Spleen (tissue), 11 donors: ENCODE data around the gene EXOC4. TPM values are rescaled to one million over a fixed set of nuclear protein-coding genes. Genes with fewer than 3 reads are reported as not detected.

ENCODE experiments used
- DNase-seq: peaks from one replicate; pipeline ENCODE4 v3.0.0-alpha.2; 2020
- H3K27ac ChIP-seq, 8 donors: fragments of 200-600 bp; sonication (generic) in 7 of 8; 1 replicate in 4 of 8; 2 replicates in 4 of 8; pipeline versions ENCODE4 v1.5.0 to v1.8.0; 2016 to 2021; ENCODE audit warnings: inconsistent platforms in 4 of 8, mild to moderate bottlenecking in 4 of 8, moderate library complexity in 1 of 8
- H3K27me3 ChIP-seq, 7 donors: fragments of 200-600 bp; sonication (generic) in 6 of 7; replicated peaks in 1 of 7; 1 replicate in 4 of 7; 2 replicates in 3 of 7; pipeline versions ENCODE4 v1.5.0 to v1.8.0; 2016 to 2021; ENCODE audit warnings: inconsistent platforms in 3 of 7, mild to moderate bottlenecking in 1 of 7
- H3K36me3 ChIP-seq, 6 donors: fragments of 200-600 bp; sonication (generic) in 5 of 6; 1 replicate in 4 of 6; 2 replicates in 2 of 6; pipeline versions ENCODE4 v1.5.0 to v1.8.0; 2016 to 2021; ENCODE audit warnings: inconsistent platforms in 2 of 6
- H3K4me1 ChIP-seq, 6 donors: fragments of 200-600 bp; sonication (generic) in 5 of 6; 1 replicate in 3 of 6; 2 replicates in 3 of 6; pipeline versions ENCODE4 v1.5.0 to v1.8.0; 2016 to 2021; ENCODE audit warnings: inconsistent platforms in 3 of 6
- H3K4me3 ChIP-seq, 8 donors: fragments of 200-600 bp; sonication (generic) in 7 of 8; 1 replicate in 4 of 8; 2 replicates in 4 of 8; pipeline versions ENCODE4 v1.5.0 to v1.8.0; 2016 to 2021; ENCODE audit warnings: inconsistent platforms in 4 of 8, mild to moderate bottlenecking in 4 of 8, moderate library complexity in 2 of 8
- H3K9me3 ChIP-seq, 8 donors: fragments of 200-600 bp; sonication (generic) in 7 of 8; 1 replicate in 4 of 8; 2 replicates in 4 of 8; pipeline versions ENCODE4 v1.5.0 to v1.8.0; 2016 to 2021; ENCODE audit warnings: inconsistent platforms in 4 of 8
- POLR2A ChIP-seq, 3 donors: fragments of 450-650 bp; IDR thresholded peaks; one replicate each; pipeline ENCODE4 v1.5.1; 2017; ENCODE audit warnings: antibody characterized with exemption in 3 of 3, mild to moderate bottlenecking in 1 of 3
- POLR2AphosphoS5 ChIP-seq, 3 donors: sonication (generic); formaldehyde crosslinking; IDR thresholded peaks; one replicate each; pipeline ENCODE4 v1.5.1; 2017; ENCODE audit warnings: antibody characterized with exemption in 3 of 3
- WGBS, 5 donors: extraction: QIAGEN DNeasy Blood & Tissue Kit in 3 of 5; methylation state at CpG; one replicate each; pipeline versions ENCODE4 v1.1.5 to v1.1.7; 2013 to 2018; 5-methylcytosine and 5-hydroxymethylcytosine counted together
- intact Hi-C: fragments of 100-400 bp; cut with DNase I; formaldehyde crosslinking; loops from one replicate; pipeline ENCODE4 v1.15.0; 2023; ENCODE audit warnings: low total_unique reads
- polyA plus RNA-seq, 3 donors: library from polyadenylated mRNA; stranded (reverse); fragments of 200-250 nt; gene quantifications; one replicate each; pipeline ENCODE4 v1.2.1, GENCODE V29; 2013
- total RNA-seq, 7 donors: library from RNA; depleted of rRNA in 3 of 7; stranded (reverse); fragments of >200 nt in 3 of 7; fragmentation: NEBNext Ultra II Directional in 4 of 7; extraction: Animal tissue kit (Norgen Biotek cat#: 25700) in 4 of 7; gene quantifications; one replicate each; pipeline versions ENCODE4 v1.1.0 to v1.2.1, GENCODE V29; 2016 to 2021
- TF ChIP-seq, protein P1 (sequence below), 11 experiments: fragments of 200-600 bp in 7 of 11; fragments of 450-650 bp in 4 of 11; sonication (generic) in 4 of 11; IDR thresholded peaks in 8 of 11; conservative IDR thresholded peaks in 3 of 11; 1 replicate in 7 of 11; 2 replicates in 4 of 11; pipeline versions ENCODE4 v1.4.0 to v1.8.0; 2016 to 2021; ENCODE audit warnings: antibody characterized with exemption in 11 of 11, inconsistent platforms in 4 of 11, mild to moderate bottlenecking in 1 of 11
- donor health status: healthy with polysubstance abuse.
- donor health status: DM: no; HTN: no; CAD: no; lungs with moderate emphysema.
- donor health status: DM: no; HTN: no; CAD: no.
- donor health status: Bipolar disorder and iron deficiency.
- donor health status: healthy.
- donor health status: DM: no; HTN: no; CAD: no.
- donor health status: DM: yes; HTN: yes; CAD: no.

EXOC4 gene
- total and polyA plus RNA-seq, 10 donors = 14.1 to 138 (median 102) TPM

DNA sequence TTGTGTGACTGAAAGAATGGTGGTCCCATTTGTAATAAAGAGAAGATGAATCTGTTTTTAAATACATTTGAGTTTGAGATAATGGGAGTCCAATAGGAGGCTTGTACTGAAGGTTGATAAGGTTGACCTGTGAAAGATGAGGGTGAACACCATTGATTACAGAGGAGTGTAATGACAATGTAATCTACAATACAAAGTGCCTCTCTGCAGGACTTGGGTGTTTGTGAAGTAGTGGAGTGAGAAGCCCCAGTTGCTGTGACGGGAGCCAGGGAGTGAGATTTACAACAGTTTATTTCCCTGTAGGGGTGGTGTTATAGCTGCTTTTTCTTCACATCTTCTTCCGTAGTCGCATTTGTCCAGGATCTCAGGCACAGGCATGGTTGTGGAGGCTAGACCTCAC is 189.9 kb downstream of the EXOC4 start:
- intact Hi-C loops = no loop called here
- WGBS, 5 donors = 95 to 100% (median 98%) methylated on average over 3 of the region's 3 CpGs
- Histone ChIP-seq H3K4me3 (no peak overlapping the region), H3K27me3 (no peaks in the 10 kb centered on the region), H3K9me3 (no peaks in the 10 kb centered on the region), H3K36me3 (no peaks in the 10 kb centered on the region), H3K27ac (no peak overlapping the region), H3K4me1 (no peaks in the 10 kb centered on the region)
- no peak for DNase-seq
- TF ChIP-seq, protein P1, sequence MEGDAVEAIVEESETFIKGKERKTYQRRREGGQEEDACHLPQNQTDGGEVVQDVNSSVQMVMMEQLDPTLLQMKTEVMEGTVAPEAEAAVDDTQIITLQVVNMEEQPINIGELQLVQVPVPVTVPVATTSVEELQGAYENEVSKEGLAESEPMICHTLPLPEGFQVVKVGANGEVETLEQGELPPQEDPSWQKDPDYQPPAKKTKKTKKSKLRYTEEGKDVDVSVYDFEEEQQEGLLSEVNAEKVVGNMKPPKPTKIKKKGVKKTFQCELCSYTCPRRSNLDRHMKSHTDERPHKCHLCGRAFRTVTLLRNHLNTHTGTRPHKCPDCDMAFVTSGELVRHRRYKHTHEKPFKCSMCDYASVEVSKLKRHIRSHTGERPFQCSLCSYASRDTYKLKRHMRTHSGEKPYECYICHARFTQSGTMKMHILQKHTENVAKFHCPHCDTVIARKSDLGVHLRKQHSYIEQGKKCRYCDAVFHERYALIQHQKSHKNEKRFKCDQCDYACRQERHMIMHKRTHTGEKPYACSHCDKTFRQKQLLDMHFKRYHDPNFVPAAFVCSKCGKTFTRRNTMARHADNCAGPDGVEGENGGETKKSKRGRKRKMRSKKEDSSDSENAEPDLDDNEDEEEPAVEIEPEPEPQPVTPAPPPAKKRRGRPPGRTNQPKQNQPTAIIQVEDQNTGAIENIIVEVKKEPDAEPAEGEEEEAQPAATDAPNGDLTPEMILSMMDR (IDR thresholded peaks at IDR 0.05 in 8 of 11, conservative IDR thresholded peaks at IDR 0.05 in 3 of 11) = no peak
- TF ChIP-seq POLR2AphosphoS5 (IDR thresholded peaks at IDR 0.05) (no peak), POLR2A (IDR thresholded peaks at IDR 0.05) (no peak)

- Histone ChIP-seq H3K27me3 (no peaks in the 10 kb centered on the region), H3K36me3 (no peaks in the 10 kb centered on the region), H3K27ac (no peak overlapping the region), H3K4me1 (peaks cover 0 to 2% (median 0%) of the 10 kb centered on the region in 6 donors), H3K4me3 (no peak overlapping the region), H3K9me3 (no peaks in the 10 kb centered on the region)
- intact Hi-C loops = no loop called here
- TF ChIP-seq, protein P1 (IDR thresholded peaks at IDR 0.05 in 8 of 11, conservative IDR thresholded peaks at IDR 0.05 in 3 of 11) = no peak
- no peak for TF ChIP-seq POLR2A (IDR thresholded peaks at IDR 0.05)
- no peak for TF ChIP-seq POLR2AphosphoS5 (IDR thresholded peaks at IDR 0.05)
- DNase-seq = no peak
- 95 to 97% (median 96%) methylated on average over 6 of the region's 6 CpGs for WGBS, 5 donors
Measured at GRCh38 chr7:133445617-133446016, 192.7 kb downstream of the EXOC4 start.

- intact Hi-C loops = no loop called here
- Histone ChIP-seq H3K9me3 (no peaks in the 10 kb centered on the region), H3K27ac (no peak overlapping the region), H3K4me1 (peaks cover 0 to 11% (median 0%) of the 10 kb centered on the region in 6 donors), H3K4me3 (no peak overlapping the region), H3K36me3 (no peaks in the 10 kb centered on the region), H3K27me3 (no peaks in the 10 kb centered on the region)
- TF ChIP-seq POLR2A (IDR thresholded peaks at IDR 0.05) (no peak), POLR2AphosphoS5 (IDR thresholded peaks at IDR 0.05) (no peak)
- TF ChIP-seq, protein P1 (IDR thresholded peaks at IDR 0.05 in 8 of 11, conservative IDR thresholded peaks at IDR 0.05 in 3 of 11) = no peak
- WGBS, 5 donors = 81 to 100% (median 95%) methylated on average over 1 of the region's 1 CpG
- no peak for DNase-seq
Measured at GRCh38 chr7:133448012-133448411, 195.1 kb downstream of the EXOC4 start.

DNA sequence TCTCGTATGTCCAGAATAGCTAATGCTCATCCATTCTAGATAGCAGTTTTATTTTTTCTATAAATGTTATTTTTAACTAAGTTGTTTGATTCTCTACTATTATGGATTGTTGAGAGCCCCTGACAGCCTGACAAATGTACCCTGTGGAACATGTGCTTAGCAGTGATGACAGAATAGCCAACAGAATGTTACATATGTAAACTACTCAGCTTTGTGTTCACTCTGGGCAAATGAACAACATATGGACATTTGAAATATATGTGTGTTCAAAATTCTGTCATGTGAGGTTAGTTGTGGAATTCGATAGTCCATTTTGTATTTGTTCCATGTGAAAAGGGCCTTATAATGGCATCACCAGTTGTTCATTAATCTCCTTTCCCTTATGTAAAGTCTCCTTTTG is 199.7 kb downstream of the EXOC4 start:
- Histone ChIP-seq H3K27ac (no peak overlapping the region), H3K36me3 (no peaks in the 10 kb centered on the region), H3K9me3 (no peaks in the 10 kb centered on the region), H3K4me3 (no peak overlapping the region), H3K4me1 (peaks cover 0 to 11% (median 0%) of the 10 kb centered on the region in 6 donors), H3K27me3 (no peaks in the 10 kb centered on the region)
- no peak for DNase-seq
- WGBS, 5 donors = 91 to 98% (median 95%) methylated on average over 2 of the region's 2 CpGs
- intact Hi-C loops = no loop called here
- TF ChIP-seq, protein P1 (IDR thresholded peaks at IDR 0.05 in 8 of 11, conservative IDR thresholded peaks at IDR 0.05 in 3 of 11) = no peak
- TF ChIP-seq POLR2A (IDR thresholded peaks at IDR 0.05) (no peak), POLR2AphosphoS5 (IDR thresholded peaks at IDR 0.05) (no peak)
